NCI-H345 treated with DMSO at 0.1 percent for 48 hours (cell line): ENCODE results near the gene LRRC4.

ENCODE experiments used
- DNase-seq: peaks from one replicate; lab custom pipeline; 2025; ENCODE audit not compliant: unreplicated experiment; lab: John Stamatoyannopoulos, UW

Gene LRRC4

GRCh38 chr7:128060018-128060417, 28.8 kb upstream of the LRRC4 start:
- DNase-seq: no peak

DNA sequence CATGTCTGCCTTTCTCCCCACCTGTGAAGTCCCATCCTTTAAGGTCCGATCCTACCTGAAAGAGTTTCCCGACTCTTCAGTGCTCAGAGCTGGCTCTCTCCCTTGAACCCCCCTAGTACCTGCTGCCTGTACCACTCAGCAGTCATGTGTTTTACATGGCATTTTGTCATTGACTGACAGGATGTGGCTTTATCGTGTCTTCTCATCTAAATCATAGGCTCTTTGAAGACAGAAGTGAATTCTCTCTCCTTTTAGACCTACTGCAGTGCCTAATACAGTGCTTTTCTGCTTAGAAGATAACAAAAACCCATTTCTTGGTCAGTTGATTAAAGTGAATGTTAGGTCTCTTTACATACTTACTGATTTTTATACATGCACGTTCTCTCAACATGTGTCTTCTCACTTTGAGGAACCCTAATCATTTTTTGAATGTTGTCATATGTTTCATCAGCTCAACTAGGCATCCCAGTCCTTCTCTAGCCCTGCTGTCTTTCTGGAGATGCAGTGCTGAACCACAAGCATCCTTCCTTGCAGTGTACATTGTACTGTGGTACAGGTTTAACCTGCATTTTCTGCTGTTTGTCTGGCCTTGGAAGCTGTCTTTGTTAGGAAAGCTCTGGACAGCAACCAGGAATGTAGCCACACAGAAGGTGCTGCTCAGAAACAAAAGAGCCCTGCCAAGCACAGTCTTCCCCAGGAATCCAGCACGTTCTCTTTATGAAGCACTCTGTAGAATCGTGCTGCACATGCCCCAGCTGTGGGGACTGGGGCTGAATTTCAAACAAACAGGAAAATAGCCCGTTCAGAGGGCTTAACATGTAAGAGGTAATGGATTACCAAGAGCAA, 28.1 kb upstream of the LRRC4 start:
- no peak for DNase-seq

GRCh38 chr7:128057909-128058308, 26.7 kb upstream of the LRRC4 start:
- DNase-seq: no peak

DNA sequence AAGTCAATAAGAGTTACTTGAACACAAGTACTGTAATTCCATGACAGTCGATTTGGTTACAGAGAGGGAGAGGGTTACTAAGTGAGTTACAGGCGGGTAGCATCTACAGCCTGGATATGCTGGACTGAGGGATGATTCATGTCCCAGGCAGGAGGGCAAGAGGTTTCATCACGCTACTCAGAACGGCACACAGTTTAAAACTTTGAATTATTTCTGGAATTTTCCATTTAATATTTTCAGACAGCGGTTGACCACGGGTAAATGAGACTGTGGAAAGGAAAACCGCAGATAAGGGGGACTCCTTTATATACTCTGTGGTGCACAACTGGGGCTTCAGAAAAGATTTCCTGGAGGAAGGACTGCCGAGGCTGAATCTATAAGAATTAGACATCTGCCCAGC, 25.7 kb upstream of the LRRC4 start:
- DNase-seq: no peak

DNA sequence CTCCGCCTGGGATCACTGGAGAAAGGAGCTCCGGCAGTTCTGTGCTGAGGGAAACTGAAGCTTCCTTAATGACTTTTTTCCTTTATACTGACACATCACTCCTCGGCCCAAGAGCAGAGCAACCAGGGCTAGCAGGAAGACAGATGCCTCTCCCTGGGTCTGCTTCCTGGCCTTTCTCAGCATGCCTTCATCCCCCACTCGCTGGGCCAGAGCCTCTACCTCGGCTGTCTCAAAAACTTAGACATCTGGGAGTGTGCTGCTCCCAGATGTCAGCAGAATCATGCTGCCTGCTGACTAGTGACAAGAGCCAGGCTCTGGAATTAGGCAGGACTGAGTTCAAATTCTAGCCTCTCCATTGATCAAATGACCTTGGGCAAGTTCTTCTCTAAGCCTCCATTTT, 24.4 kb upstream of the LRRC4 start:
- DNase-seq: no peak

GRCh38 chr7:128054511-128054910, 23.3 kb upstream of the LRRC4 start:
- no peak for DNase-seq

DNA sequence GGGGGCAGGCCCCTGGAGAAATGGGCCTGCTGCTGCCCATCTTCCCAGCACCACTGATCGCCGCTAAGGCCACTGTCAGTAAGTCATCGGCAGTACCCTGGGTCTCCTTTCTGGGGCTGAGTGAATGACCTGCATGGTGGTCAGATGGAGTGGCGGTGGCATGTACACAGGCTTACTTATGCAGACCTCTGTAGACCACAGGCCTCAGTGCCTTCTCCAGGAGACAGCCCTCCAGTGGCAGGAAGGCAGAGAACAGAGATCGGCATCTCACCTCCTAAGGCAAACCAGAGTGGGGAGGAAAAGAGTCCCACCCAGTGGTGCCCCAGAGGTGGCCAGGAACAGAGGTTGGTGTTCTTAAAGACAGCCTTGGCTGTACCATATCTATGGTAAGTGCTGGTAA, 22.8 kb upstream of the LRRC4 start:
- no peak for DNase-seq

DNA sequence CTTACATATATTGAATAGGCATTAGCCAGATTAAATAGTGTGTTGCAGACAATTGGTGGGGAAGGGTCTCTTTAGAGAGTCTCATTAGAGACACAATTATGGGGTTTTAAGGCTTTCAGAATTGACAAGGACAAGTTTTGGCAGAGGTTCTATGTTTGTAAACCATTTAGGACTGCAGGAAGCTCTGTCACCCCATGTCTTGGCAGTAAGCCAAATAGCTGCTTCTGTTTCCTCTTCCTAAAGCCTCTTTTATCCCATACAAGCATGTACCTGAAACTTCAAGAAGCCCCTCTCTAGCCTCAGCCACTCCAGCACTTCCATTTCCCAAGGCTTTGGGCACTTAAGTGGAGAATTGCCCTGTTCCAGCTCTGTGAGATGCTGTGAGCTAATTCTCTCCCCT, 21.8 kb upstream of the LRRC4 start:
- DNase-seq: peak; percentile 66

DNA sequence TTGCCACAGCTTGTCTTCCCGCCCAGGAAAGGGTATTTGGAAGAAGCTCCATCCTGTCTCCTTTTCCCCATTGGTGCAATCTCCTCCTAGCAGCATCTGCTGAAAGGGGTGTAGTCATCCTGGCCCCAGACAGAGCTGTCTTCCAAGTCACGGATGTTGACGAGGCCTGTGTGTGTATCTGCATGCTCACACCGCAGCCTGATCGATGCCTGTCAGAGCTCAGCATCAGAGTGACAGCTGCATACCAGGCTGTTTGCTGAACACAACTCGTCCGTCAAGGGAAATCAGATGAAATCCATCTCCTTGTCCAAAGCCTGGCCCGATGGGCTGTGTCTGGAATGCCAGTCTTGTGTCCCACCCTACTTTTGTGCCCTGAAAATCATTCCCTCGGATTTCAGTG, 21.2 kb upstream of the LRRC4 start:
- DNase-seq: no peak

- no peak for DNase-seq
Measured at GRCh38 chr7:128045766-128046165, 14.5 kb upstream of the LRRC4 start.

GRCh38 chr7:128045158-128045557, 13.9 kb upstream of the LRRC4 start:
- DNase-seq: no peak

GRCh38 chr7:128044064-128044463, 12.8 kb upstream of the LRRC4 start:
- DNase-seq: no peak

DNA sequence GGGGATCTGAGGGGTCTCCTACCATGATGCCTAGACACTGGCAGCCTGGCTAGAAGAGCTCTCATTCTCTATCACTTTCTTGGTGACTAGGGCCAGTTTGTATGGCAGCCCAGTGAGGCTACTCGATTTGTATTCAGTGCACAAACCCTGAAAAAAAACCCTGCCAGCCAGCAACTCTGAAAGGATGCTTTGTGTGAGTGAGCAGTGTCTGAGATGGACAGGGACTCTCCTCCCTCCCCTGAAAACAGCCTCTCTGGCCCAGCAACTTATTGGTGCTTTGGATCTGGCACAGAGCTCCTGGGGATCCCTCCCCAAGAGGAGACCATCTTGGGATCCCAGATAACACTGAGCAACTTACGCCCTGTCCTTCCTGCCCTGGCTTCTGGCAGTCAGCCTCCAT, 10.8 kb upstream of the LRRC4 start:
- no peak for DNase-seq

DNA sequence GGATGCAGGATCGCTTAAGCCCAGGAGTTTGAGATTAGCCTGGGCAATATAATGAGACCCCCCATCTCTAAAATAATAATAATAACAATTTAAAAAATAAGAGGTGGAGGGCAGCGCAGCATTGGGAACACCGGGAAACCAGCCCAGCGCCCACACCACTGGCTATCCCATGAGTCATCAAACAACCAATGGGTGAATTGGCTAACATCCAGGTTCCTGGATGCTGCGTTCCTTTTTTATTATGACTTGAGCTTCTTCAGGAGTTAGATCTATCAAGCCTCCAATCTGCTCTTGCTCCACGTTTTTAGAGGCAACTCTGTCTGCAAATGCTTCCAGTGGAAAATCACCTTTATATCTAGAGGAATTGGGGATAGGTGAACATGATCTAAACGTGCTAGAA, 10.0 kb upstream of the LRRC4 start:
- no peak for DNase-seq

- DNase-seq: no peak
Measured at GRCh38 chr7:128040205-128040604, 9.0 kb upstream of the LRRC4 start.

- DNase-seq: no peak
Measured at GRCh38 chr7:128039544-128039953, 8.3 kb upstream of the LRRC4 start.

DNA sequence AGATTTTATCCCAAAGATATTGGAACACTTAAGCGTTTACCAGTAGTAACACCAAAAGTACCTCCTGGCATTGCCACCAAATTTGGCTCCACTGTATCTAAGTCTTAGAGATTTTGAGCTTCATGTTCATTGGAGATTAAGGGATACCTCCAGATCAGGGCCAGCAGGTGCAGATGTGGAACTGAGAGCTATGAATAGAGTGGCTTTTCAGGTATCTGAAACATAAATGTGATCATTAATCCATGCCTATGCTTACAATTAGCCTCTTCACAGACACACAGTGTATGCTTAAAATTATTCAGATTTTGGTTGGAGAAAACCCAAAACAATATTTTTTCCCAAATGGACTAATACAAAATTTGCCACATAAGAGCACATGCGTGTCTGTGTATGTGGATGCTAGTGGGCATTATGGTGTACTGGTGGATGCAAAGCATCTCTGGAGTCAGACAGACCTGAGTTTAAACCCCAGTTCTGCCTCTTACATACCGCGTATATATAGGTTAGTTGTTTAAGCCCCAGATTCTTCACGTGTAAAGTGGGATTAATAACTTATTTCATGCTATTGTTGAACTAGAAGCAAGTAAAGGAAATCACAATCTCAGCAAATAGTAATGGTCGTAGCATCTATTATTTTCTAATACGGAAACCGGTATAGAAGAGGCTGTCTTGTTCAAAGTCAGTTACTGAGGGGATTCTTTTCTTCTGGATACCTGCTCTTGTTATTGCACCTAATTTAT, 6.8 kb upstream of the LRRC4 start:
- no peak for DNase-seq

DNA sequence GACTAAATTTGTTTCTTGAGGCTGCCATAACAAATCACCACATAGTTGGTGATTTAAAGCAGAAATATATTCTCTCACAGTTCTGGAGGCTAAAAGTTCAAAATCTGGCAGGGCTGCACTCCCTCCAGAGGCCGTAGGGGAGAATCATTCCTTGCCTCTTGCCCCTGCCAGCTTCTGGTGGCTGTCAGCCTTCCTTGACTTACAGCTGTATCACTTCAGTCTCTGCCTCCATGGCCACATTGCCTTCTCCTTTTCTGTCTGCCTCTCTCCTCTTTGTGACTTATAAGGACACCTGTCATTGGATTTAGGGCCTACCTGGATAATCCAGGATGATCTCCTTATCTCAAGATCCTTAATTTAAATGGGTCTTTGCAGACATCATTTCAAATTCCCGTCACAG, 5.8 kb upstream of the LRRC4 start:
- DNase-seq: no peak

DNA sequence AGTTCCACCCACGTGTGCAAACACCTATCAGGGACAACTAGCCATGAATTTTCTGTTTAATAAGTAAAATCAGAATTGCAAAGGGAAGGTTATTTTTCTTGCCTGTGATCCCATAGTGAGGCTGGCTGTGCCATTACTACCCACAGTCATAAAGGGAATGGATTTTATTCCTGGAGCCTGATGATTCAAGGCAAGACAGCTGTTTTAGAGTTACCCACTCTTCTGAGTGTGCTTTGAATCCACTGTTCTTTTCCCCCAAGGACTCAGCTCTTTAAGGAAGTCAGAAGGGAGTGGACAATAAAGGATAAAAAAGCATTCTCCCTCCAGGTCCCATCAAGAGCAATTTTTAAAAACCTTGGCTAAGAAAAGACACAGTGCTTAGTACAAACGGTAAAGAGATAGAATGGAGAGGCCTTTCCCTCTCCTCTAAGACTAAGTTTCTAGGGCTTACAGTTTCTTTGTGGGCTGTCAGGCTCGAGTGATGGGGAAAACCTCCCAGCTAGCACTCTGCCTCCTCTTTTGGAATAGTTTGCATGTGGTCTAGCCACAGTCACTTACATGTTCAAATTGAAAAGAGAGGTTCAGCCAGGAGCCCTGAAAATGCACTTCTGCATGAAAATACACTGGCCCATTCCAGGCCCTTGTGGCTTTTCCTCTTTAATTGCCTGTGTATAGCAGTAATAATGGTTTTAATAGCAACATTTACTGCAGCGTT, 5.1 kb upstream of the LRRC4 start:
- DNase-seq: no peak

DNA sequence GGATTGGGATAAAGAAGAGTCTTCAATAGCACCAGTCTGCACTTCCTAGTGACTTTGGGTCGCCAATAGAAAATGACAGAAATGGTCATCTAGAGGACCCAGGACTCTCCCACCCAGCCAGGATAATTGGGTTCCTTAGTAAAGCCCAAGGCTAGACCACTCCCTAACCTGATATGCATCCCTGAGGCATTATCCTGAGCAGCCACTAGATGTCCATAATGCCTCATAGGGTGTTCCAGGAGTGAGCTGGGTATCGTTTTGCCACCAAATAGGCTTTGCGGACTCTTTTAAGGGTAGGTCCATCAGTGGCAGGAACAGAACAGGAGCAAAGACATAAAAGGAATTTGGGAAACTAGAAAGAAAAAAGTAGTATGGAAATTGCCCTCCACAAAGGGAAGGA, 4.5 kb upstream of the LRRC4 start:
- no peak for DNase-seq

GRCh38 chr7:128034825-128035224, 3.6 kb upstream of the LRRC4 start:
- DNase-seq: no peak

DNA sequence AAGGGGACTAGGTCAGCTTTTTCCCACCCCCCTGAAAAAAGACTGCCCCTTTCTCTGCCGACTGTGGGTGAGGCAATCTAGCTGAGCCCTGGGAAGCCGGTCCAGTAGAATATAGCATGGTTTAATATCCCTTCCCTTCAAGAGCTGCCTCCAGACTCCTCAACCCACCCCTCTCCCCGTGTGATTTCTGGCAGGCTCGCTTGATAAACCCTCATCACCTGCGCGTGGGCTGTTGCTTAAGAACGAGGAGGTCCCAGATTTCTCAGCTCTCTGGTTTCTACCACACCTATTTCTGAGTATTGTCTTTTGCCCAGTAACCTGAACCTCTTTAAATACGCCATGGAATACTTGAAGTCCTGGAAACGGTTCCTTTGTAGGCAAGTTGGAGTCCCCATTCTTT, 2.0 kb upstream of the LRRC4 start:
- DNase-seq: no peak
